Measurements from ENCODE around the gene NRF1. TPM values are rescaled to one million over a fixed set of nuclear protein-coding genes. Genes with fewer than 3 reads are reported as not detected.
A peak's percentile ranks its signal among the peaks of the same experiment; 100 is the strongest.
"Not testable (repeated sequence)": the region's sequence is repeated elsewhere in the genome, so short reads cannot be mapped to it uniquely, and the experiment has no call there.

Gene NRF1
- total RNA-seq (13.8 TPM), polyA plus RNA-seq (14.4 TPM)
- long read RNA-seq, donor 1, partial matches to known transcripts = 0 of 1 reads
- long read RNA-seq, donor 1, other reads (novel, unspliced or antisense) = 0 of 1 reads
- long read RNA-seq, donor 2 = 0 reads
- long read RNA-seq, donor 3, transcript NRF1-201 (11 exons, 2,424 nt) = major isoform, 5 of 10 reads
- long read RNA-seq, donor 3, partial matches to known transcripts = 0 of 10 reads
- long read RNA-seq, donor 3, other reads (novel, unspliced or antisense) = 0 of 10 reads
- long read RNA-seq, donor 4, partial matches to known transcripts = 0 of 5 reads
- long read RNA-seq, donor 4, other reads (novel, unspliced or antisense) = 0 of 5 reads
- long read RNA-seq, donor 5, partial matches to known transcripts = 0 of 7 reads
- long read RNA-seq, donor 5, other reads (novel, unspliced or antisense) = 0 of 7 reads
- long read RNA-seq, donor 6, partial matches to known transcripts = 0 of 3 reads
- long read RNA-seq, donor 6, other reads (novel, unspliced or antisense) = 0 of 3 reads
- long read RNA-seq, donor 7, partial matches to known transcripts = 0 of 4 reads
- long read RNA-seq, donor 7, other reads (novel, unspliced or antisense) = 0 of 4 reads
- long read RNA-seq, donor 8, partial matches to known transcripts = 0 of 2 reads
- long read RNA-seq, donor 8, other reads (novel, unspliced or antisense) = 0 of 2 reads
- long read RNA-seq, donor 9, partial matches to known transcripts = 0 of 3 reads
- long read RNA-seq, donor 9, other reads (novel, unspliced or antisense) = 0 of 3 reads
- long read RNA-seq, donor 10, partial matches to known transcripts = 0 of 1 reads
- long read RNA-seq, donor 10, other reads (novel, unspliced or antisense) = 0 of 1 reads

DNA sequence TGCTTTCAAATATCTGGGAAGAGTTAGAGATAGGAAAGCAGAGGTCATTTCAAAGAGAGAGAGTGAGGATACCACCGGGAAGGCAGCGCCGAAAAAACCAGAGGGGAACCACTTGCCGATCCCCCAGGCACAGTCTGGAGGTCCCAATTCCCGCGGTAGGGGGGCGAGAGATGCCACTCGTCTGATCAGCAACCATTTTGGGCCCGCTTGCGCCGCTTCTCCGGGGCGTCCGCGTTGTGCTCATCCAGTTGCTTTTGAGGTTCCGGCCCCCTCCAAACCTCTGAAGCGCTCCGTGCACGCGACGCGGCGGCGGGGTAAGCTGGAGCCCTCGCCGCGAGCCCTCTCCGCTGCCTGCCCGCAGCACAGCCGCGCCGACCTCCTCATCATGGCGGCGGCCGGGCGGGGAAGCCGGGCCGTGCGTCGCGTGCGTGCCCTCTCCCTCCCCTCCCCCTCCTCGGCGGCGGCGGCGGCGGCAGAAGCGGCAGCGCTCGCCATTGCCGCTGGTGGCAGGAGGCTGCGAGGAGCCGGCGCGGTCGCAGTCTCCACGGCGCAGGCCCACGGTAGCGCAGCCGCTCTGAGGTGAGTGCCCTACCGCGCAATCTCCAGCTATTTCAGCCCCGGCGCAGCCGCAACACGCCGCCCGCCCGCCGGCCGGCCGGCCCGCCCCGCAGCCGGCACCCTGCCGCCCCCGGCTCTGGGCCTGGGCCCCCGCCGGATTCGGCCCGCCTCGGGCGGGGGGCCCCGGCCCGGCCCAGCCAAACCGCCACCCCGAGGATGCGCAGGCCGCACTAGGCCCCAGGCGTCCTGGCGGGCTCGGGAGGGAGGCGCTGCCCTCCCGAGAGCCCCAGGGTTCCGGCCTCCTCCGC is at the start of gene NRF1:
NRF1 (plus strand) TSS at position 475 of the 866 bp plus-strand sequence. CDS start 45,632 bp downstream, outside the sequence.
- peak; percentile 46 to 94 (median 84) for DNase-seq (ENCODE audit: low read depth in 6 of 9, low spot score in 9 of 9)
- WGBS = under 1% methylated on average over 98 of the region's 98 CpGs
- H3K4me3 ChIP-seq (ENCODE audit: low read length in 2 of 2) = peak within 1 kb of the TSS; percentile 75 to 89

DNA sequence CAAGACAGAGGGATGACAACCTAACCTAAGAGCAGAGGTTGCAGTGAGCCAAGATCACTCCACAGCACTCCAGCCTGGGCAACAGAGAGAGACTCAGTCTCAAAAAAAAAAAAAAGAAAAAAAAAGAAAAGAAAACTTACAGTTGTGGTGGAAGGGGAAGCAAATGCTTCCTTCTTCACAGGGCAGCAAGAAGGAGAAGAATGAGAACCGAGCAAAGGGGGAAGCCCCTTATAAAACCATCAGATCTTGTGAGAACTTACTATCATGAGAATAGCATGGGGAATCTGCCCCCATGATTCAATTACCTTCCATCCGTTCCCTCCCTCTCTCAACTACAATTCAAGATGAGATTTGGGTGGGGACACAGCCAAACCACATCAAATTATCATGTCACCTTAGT is 45.2 kb upstream of the NRF1 start:
- DNase-seq (ENCODE audit: low read depth in 6 of 9, low spot score in 9 of 9); H3K36me3 ChIP-seq (ENCODE audit: control insufficient read depth in 2 of 2, insufficient read depth in 2 of 2, low read length in 1 of 2); H3K27ac ChIP-seq (ENCODE audit: low read depth in 1 of 2, low read length in 1 of 2); H3K4me1 ChIP-seq (ENCODE audit: control insufficient read depth in 2 of 2, insufficient read depth in 2 of 2, low read length in 2 of 2); H3K9me3 ChIP-seq (ENCODE audit: control insufficient read depth in 2 of 2, insufficient read depth in 1 of 2, low read length in 1 of 2); H3K4me3 ChIP-seq (ENCODE audit: low read length in 2 of 2): not testable (repeated sequence)
- 20% methylated on average over 2 of the region's 2 CpGs for WGBS
- peaks cover 0 to 10% of the 10 kb centered on the region in 2 donors for H3K27me3 ChIP-seq (ENCODE audit: control insufficient read depth in 2 of 2, insufficient read depth in 1 of 2, low read length in 1 of 2)

More for the DNA sequence above, at the start of gene NRF1:
- peaks cover 0 to 3% of the 10 kb centered on the region in 2 donors for H3K9me3 ChIP-seq (ENCODE audit: control insufficient read depth in 2 of 2, insufficient read depth in 1 of 2, low read length in 1 of 2)
- H3K27ac ChIP-seq (ENCODE audit: low read depth in 1 of 2, low read length in 1 of 2) = peak within 1 kb of the TSS; percentile 93
- no peaks in the 10 kb centered on the region for H3K27me3 ChIP-seq (ENCODE audit: control insufficient read depth in 2 of 2, insufficient read depth in 1 of 2, low read length in 1 of 2)
- H3K4me1 ChIP-seq (ENCODE audit: control insufficient read depth in 2 of 2, insufficient read depth in 2 of 2, low read length in 2 of 2) = peaks cover 28 to 46% of the 10 kb centered on the region in 2 donors
- peaks cover 5 to 6% of the 10 kb centered on the region in 2 donors for H3K36me3 ChIP-seq (ENCODE audit: control insufficient read depth in 2 of 2, insufficient read depth in 2 of 2, low read length in 1 of 2)

DNA sequence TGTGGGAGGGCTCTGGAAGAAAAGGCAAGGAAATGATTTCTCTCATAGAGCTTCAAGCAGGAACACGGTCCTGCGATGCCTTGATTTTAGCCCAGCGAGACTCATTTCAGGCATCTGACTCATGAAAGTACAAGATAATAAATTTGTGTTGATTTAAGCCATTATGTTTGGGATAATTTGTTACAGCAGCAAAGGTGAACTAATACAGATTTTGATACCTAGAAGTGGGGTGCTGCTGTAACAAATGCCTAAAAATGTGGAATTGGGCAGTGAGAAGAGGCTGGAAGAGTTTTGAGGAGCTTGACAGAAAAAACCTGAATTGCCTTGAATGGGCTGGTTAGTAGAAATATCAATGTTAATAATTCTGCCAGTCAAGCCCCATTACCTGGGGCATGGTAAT is 44.1 kb upstream of the NRF1 start:
- H3K27me3 ChIP-seq (ENCODE audit: control insufficient read depth in 2 of 2, insufficient read depth in 1 of 2, low read length in 1 of 2) = peaks cover 0 to 6% of the 10 kb centered on the region in 2 donors
- H3K4me3 ChIP-seq (ENCODE audit: low read length in 2 of 2) = no peak overlapping the region
- WGBS = 98% methylated on average over 3 of the region's 3 CpGs

DNA sequence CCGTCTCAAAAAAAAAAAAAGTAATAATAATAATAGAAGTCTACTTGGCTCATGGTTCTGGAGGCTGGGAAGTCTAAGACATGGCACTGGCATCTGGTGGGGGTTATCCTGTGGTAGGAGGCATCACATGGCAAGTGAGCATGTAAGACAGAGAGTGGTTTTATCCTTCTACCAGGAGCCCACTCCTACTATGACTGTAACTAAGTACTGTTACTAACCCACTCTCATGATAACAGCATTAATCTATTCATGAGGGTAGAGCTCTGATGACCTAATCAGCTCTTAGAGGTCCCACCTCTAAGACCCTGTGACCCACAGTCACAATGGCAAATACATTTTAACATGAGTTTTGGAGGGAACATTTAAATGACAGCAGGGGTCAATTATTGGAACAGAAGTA is 43.3 kb upstream of the NRF1 start:
- Histone ChIP-seq H3K27ac (ENCODE audit: low read depth in 1 of 2, low read length in 1 of 2) (no peak overlapping the region), H3K27me3 (ENCODE audit: control insufficient read depth in 2 of 2, insufficient read depth in 1 of 2, low read length in 1 of 2) (peaks cover 0 to 4% of the 10 kb centered on the region in 2 donors), H3K4me1 (ENCODE audit: control insufficient read depth in 2 of 2, insufficient read depth in 2 of 2, low read length in 2 of 2) (no peaks in the 10 kb centered on the region), H3K4me3 (ENCODE audit: low read length in 2 of 2) (no peak overlapping the region), H3K9me3 (ENCODE audit: control insufficient read depth in 2 of 2, insufficient read depth in 1 of 2, low read length in 1 of 2) (peaks cover 0 to 3% of the 10 kb centered on the region in 2 donors), H3K36me3 (ENCODE audit: control insufficient read depth in 2 of 2, insufficient read depth in 2 of 2, low read length in 1 of 2) (no peaks in the 10 kb centered on the region)
- no peak for DNase-seq (ENCODE audit: low read depth in 6 of 9, low spot score in 9 of 9)
- WGBS = 97% methylated on average over 1 of the region's 1 CpG

More for the DNA sequence above, 44.1 kb upstream of the NRF1 start:
- Histone ChIP-seq H3K36me3 (ENCODE audit: control insufficient read depth in 2 of 2, insufficient read depth in 2 of 2, low read length in 1 of 2) (no peaks in the 10 kb centered on the region), H3K27ac (ENCODE audit: low read depth in 1 of 2, low read length in 1 of 2) (no peak overlapping the region), H3K4me1 (ENCODE audit: control insufficient read depth in 2 of 2, insufficient read depth in 2 of 2, low read length in 2 of 2) (no peaks in the 10 kb centered on the region), H3K9me3 (ENCODE audit: control insufficient read depth in 2 of 2, insufficient read depth in 1 of 2, low read length in 1 of 2) (peaks cover 0 to 3% of the 10 kb centered on the region in 2 donors)
- no peak for DNase-seq (ENCODE audit: low read depth in 6 of 9, low spot score in 9 of 9)

DNA sequence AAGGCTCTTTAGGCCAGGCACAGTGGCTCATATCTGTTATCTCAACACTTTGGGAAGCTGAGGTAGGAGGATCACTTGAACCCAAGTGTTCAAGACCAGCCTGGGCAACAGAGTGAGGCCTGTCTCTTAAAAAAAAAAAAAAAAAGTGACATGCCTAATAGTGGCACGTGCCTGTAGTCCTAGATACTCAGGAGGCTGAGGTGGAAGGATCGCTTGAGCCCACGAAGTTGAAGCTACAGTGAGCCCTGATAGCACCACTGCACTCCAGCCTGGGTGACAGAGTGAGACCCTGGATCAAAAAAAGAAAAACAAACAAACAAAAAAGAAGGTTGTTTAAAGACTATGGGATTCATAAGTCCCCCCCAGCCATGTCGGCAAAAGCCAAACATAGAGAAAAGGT is 42.2 kb upstream of the NRF1 start:
- 95% methylated on average over 4 of the region's 4 CpGs for WGBS
- Histone ChIP-seq H3K27me3 (ENCODE audit: control insufficient read depth in 2 of 2, insufficient read depth in 1 of 2, low read length in 1 of 2) (no peaks in the 10 kb centered on the region), H3K4me3 (ENCODE audit: low read length in 2 of 2) (no peak overlapping the region), H3K4me1 (ENCODE audit: control insufficient read depth in 2 of 2, insufficient read depth in 2 of 2, low read length in 2 of 2) (no peaks in the 10 kb centered on the region), H3K27ac (ENCODE audit: low read depth in 1 of 2, low read length in 1 of 2) (no peak overlapping the region), H3K9me3 (ENCODE audit: control insufficient read depth in 2 of 2, insufficient read depth in 1 of 2, low read length in 1 of 2) (peaks cover 0 to 3% of the 10 kb centered on the region in 2 donors), H3K36me3 (ENCODE audit: control insufficient read depth in 2 of 2, insufficient read depth in 2 of 2, low read length in 1 of 2) (no peaks in the 10 kb centered on the region)
- DNase-seq (ENCODE audit: low read depth in 6 of 9, low spot score in 9 of 9) = no peak

DNA sequence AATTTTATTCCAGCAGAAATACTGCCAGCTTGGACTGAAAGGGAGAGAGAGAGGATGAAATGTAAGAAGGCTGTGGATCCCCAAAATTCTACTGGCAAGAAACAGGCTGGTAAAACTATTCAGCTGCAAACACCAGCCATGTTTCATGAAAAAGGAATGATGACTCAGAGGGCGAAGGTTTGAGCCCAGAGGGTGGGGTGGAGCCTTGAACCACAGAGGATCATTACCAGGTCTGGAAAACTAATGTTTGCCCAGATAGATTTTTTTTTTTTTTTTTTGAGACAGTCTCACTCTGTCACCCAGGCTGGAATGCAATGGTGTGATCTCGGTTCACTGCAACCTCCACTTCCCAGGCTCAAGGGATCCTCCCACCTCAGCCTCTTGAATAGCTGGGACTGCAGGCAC is 41.7 kb upstream of the NRF1 start:
- H3K27me3 ChIP-seq (ENCODE audit: control insufficient read depth in 2 of 2, insufficient read depth in 1 of 2, low read length in 1 of 2) = no peaks in the 10 kb centered on the region
- no peaks in the 10 kb centered on the region for H3K36me3 ChIP-seq (ENCODE audit: control insufficient read depth in 2 of 2, insufficient read depth in 2 of 2, low read length in 1 of 2)
- DNase-seq (ENCODE audit: low read depth in 6 of 9, low spot score in 9 of 9) = no peak
- H3K27ac ChIP-seq (ENCODE audit: low read depth in 1 of 2, low read length in 1 of 2) = no peak overlapping the region
- 99% methylated on average over 2 of the region's 2 CpGs for WGBS
- H3K4me1 ChIP-seq (ENCODE audit: control insufficient read depth in 2 of 2, insufficient read depth in 2 of 2, low read length in 2 of 2) = no peaks in the 10 kb centered on the region
- no peak overlapping the region for H3K4me3 ChIP-seq (ENCODE audit: low read length in 2 of 2)
- H3K9me3 ChIP-seq (ENCODE audit: control insufficient read depth in 2 of 2, insufficient read depth in 1 of 2, low read length in 1 of 2) = peaks cover 0 to 3% of the 10 kb centered on the region in 2 donors

DNA sequence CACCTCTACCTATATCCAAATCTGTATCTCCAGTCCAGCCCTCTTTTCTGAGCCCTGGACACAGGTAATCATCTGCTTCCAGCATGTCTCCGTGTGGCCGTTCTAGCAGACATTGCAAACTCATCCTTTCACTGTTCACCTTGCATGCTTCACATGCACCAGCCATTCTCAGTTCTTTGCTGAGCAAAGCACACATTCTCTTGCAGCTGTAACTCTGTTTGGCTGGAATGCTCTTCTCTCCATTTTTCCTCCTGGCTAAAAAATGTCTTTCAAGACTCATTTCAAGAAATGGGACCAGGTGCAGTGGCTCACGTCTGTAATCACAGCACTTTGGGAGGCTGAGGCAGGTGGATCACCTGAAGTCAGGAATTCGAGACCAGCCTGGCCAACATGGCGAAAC is 40.3 kb upstream of the NRF1 start:
- Histone ChIP-seq H3K9me3 (ENCODE audit: control insufficient read depth in 2 of 2, insufficient read depth in 1 of 2, low read length in 1 of 2) (peaks cover 0 to 3% of the 10 kb centered on the region in 2 donors), H3K36me3 (ENCODE audit: control insufficient read depth in 2 of 2, insufficient read depth in 2 of 2, low read length in 1 of 2) (no peaks in the 10 kb centered on the region), H3K27me3 (ENCODE audit: control insufficient read depth in 2 of 2, insufficient read depth in 1 of 2, low read length in 1 of 2) (no peaks in the 10 kb centered on the region), H3K4me1 (ENCODE audit: control insufficient read depth in 2 of 2, insufficient read depth in 2 of 2, low read length in 2 of 2) (no peaks in the 10 kb centered on the region), H3K4me3 (ENCODE audit: low read length in 2 of 2) (no peak overlapping the region), H3K27ac (ENCODE audit: low read depth in 1 of 2, low read length in 1 of 2) (no peak overlapping the region)
- DNase-seq (ENCODE audit: low read depth in 6 of 9, low spot score in 9 of 9) = no peak
- WGBS = 93% methylated on average over 5 of the region's 5 CpGs

DNA sequence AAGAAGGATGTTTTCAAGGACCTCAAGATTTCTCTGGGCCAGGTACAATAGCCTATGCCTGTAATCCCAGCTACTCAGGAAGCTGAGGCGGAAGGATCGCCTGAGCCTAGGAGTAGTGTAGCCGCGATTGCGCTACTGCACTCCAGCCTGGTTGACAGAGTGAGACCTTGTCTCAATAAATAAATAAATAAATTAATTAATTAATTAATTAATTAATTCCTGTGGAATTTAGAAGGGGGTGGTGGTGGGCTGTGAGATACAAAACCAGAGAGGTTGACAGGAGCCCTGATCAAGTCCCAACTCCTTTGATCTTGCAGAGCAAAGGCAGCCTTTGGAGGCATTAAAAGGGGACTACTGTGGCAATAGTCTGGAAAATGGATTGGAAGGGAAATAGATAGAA is 39.3 kb upstream of the NRF1 start:
- WGBS = 98% methylated on average over 5 of the region's 5 CpGs

More for the DNA sequence above, 39.3 kb upstream of the NRF1 start:
- Histone ChIP-seq H3K27me3 (ENCODE audit: control insufficient read depth in 2 of 2, insufficient read depth in 1 of 2, low read length in 1 of 2) (no peaks in the 10 kb centered on the region), H3K4me1 (ENCODE audit: control insufficient read depth in 2 of 2, insufficient read depth in 2 of 2, low read length in 2 of 2) (no peaks in the 10 kb centered on the region), H3K36me3 (ENCODE audit: control insufficient read depth in 2 of 2, insufficient read depth in 2 of 2, low read length in 1 of 2) (no peaks in the 10 kb centered on the region), H3K4me3 (ENCODE audit: low read length in 2 of 2) (no peak overlapping the region), H3K9me3 (ENCODE audit: control insufficient read depth in 2 of 2, insufficient read depth in 1 of 2, low read length in 1 of 2) (peaks cover 0 to 9% of the 10 kb centered on the region in 2 donors), H3K27ac (ENCODE audit: low read depth in 1 of 2, low read length in 1 of 2) (no peak overlapping the region)
- DNase-seq (ENCODE audit: low read depth in 6 of 9, low spot score in 9 of 9) = no peak

All from thymus (tissue), 14 donors.